Measurements from ENCODE around the gene SERPINB13.

The SERPINB13 gene

DNA sequence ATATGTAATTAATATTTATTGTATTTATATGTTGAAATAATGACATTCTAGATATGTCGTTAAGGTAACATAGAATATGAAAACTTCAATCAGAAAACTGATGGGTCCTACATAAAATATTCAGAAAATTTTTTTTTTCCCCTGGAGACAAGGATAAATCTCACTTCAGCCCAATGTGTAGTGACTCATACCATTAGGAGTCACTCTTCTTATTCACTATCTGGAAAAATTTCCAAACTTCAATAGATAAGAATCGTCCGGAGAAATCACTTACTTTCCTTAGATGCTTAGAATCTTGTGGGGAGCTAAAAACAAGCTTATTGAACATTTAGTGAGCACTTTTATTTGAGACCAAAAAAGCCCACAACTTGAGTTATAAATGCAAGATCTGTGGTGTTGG, 4.6 kb downstream of the SERPINB13 start:
- FAIRE-seq: no peak
- no peak for DNase-seq (ENCODE audit: insufficient read length)
- no peak for TF ChIP-seq POLR2A (IDR thresholded peaks at IDR 0.05; ENCODE audit: low read depth, low read length)

DNA sequence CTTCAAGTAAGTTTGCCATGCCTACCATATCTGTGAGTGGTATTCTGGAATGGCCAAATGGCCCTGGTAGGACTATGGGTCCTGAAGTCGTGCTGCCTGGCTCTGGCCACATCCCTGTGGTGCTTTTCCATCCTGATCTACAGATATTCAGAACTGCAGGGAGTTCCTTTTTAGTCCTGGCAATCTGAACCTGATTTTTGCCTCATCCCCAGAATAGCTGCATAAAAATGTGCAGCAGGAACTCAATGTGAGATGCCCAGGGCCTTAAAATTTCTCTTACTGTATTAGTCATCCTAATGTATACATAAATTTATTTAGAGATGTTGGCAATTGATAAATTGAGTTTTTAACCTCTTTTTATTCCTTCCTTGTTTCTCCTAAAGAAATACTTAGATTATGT, 5.3 kb downstream of the SERPINB13 start:
- no peak for FAIRE-seq
- no peak for DNase-seq (ENCODE audit: insufficient read length)
- TF ChIP-seq POLR2A (IDR thresholded peaks at IDR 0.05; ENCODE audit: low read depth, low read length) (no peak), TAF1 (IDR thresholded peaks at IDR 0.05; ENCODE audit: borderline replicate concordance, low read depth, low read length) (no peak), POLR2AphosphoS5 (IDR thresholded peaks at IDR 0.05; ENCODE audit: low read depth, low read length) (no peak)

DNA sequence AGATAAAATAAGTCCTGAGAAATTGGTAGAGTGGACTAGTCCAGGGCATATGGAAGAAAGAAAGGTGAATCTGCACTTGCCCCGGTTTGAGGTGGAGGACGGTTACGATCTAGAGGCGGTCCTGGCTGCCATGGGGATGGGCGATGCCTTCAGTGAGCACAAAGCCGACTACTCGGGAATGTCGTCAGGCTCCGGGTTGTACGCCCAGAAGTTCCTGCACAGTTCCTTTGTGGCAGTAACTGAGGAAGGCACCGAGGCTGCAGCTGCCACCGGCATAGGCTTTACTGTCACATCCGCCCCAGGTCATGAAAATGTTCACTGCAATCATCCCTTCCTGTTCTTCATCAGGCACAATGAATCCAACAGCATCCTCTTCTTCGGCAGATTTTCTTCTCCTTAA, 9.8 kb downstream of the SERPINB13 start:
- TF ChIP-seq TAF1 (IDR thresholded peaks at IDR 0.05; ENCODE audit: borderline replicate concordance, low read depth, low read length): no peak
- TF ChIP-seq POLR2A (IDR thresholded peaks at IDR 0.05; ENCODE audit: low read depth, low read length): no peak
- no peak for TF ChIP-seq POLR2AphosphoS5 (IDR thresholded peaks at IDR 0.05; ENCODE audit: low read depth, low read length)
- FAIRE-seq: peak; percentile 48
- DNase-seq (ENCODE audit: insufficient read length): no peak

DNA sequence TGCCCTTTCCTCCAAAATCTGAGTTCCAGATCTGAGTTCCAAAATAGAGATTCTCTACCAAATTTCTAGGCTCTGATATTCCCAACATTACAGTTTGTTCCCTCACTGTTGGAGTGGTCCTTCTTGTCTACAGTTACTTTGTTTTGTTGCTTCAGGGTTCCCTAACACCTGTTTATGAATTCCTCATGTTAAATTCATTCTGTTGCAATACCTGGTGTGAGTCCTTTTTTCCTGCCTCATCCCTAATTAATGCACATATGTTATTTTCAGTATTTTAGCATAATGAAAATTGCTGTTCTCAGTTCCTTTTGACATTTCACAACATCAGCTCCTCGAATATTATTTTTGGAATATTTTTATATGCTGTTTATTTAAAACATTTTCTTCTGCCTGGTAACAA, 16.2 kb downstream of the SERPINB13 start:
- TF ChIP-seq POLR2A (IDR thresholded peaks at IDR 0.05; ENCODE audit: low read depth, low read length): no peak
- TF ChIP-seq TAF1 (IDR thresholded peaks at IDR 0.05; ENCODE audit: borderline replicate concordance, low read depth, low read length): no peak
- TF ChIP-seq POLR2AphosphoS5 (IDR thresholded peaks at IDR 0.05; ENCODE audit: low read depth, low read length): no peak
- DNase-seq (ENCODE audit: insufficient read length) (no peak), FAIRE-seq (no peak)

DNA sequence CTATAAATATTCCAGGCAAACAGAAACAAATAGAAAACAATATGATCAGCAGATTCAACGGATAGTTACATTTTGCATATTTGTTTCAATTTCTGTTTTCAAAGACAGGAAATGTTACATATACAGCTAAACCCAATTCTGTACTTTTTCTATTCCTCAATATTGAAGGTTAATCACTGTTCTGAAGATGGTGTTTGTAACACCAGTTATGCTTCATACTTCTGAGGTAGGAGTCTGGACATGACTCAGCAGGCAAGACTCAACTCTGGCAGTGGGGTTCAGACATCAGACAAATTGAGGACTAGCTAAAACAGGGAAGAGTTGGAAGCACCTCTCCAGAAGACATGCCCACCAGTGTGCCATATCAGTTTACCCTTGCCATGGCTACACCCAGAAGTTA, 16.6 kb downstream of the SERPINB13 start:
- FAIRE-seq (peak; percentile 95), DNase-seq (ENCODE audit: insufficient read length) (peak; percentile 23)
- TF ChIP-seq TAF1 (IDR thresholded peaks at IDR 0.05; ENCODE audit: borderline replicate concordance, low read depth, low read length) (no peak), POLR2AphosphoS5 (IDR thresholded peaks at IDR 0.05; ENCODE audit: low read depth, low read length) (no peak), POLR2A (IDR thresholded peaks at IDR 0.05; ENCODE audit: low read depth, low read length) (no peak)

DNA sequence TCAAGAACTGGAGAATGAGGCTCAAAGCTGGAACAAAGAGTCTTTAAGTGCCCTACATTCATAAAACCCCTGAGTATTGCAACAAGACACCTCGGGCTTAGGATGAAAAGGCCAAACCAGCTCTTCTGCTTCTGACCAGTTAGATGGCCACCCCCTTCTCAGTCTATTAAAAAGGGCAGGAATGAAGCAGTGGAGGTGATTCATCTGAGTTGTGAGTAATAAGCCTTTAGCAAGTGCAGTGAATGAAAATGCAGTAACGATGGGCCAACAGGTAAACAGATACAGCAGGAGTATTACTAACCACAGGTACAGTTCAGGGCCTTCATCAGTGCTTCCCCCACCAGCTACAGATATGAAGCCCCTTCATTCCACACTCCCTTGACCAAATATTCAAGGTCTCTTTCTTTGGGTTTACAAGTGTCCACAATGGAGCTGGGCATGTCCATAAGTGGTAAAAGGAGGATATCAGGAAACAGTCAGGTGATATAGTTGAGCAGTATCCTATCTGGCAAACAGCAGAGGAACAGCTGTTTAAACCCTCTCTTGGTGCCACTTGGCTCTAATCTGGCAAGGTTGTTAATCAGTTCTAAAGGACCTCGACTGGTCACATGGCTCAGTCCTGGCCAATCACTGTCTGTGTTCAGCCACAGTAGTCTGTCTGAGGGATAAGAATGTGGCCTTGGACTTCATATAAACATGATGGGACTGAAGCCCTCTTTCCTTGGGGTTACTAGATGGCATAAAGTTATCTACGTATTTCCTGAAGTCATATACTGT, 17.8 kb downstream of the SERPINB13 start:
- DNase-seq (ENCODE audit: insufficient read length) (no peak), FAIRE-seq (peak; percentile 78)
- TF ChIP-seq POLR2A (IDR thresholded peaks at IDR 0.05; ENCODE audit: low read depth, low read length) (no peak), TAF1 (IDR thresholded peaks at IDR 0.05; ENCODE audit: borderline replicate concordance, low read depth, low read length) (no peak), POLR2AphosphoS5 (IDR thresholded peaks at IDR 0.05; ENCODE audit: low read depth, low read length) (no peak)

DNA sequence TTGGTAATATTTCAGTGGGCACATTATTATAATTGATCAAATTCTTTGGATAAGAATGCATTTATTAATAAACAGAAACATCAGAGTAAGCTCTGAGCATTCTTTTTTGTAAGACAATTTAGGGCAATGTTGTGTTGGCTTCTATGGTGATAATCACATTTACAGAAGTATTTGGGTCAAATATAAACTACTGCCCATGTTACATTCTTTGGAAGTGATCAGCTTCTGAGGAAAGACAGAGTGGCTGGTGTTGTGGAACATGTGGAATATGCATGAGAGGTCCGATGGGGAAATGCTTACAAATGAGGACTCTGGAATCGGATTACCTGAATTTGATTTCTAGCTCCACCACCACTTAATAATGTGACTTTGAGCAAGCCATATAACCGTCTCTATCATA, 19.4 kb downstream of the SERPINB13 start:
- FAIRE-seq: peak; percentile 51
- no peak for DNase-seq (ENCODE audit: insufficient read length)
- TF ChIP-seq POLR2A (IDR thresholded peaks at IDR 0.05; ENCODE audit: low read depth, low read length) (no peak), TAF1 (IDR thresholded peaks at IDR 0.05; ENCODE audit: borderline replicate concordance, low read depth, low read length) (no peak), POLR2AphosphoS5 (IDR thresholded peaks at IDR 0.05; ENCODE audit: low read depth, low read length) (no peak)

DNA sequence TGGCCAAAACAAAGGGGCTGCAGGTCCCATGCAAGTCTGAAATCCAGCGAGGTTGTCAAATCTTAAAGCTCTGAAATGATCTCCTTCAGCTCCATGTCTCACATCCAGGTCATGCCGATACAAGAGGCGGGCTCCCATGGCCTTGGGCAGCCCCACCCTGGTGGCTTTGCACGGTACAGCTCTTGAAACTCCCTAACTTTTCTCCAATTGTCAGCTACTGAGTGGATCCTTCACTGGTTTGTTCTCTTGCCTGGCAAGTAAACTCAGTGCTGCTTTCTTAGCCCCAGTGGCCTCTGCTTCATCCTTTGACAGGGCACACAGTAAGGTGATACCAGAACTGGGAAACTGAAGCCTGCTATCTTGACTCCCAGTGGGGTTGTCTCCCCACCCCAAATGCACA, 26.3 kb downstream of the SERPINB13 start:
- DNase-seq (ENCODE audit: insufficient read length) (no peak), FAIRE-seq (no peak)
- TF ChIP-seq POLR2AphosphoS5 (IDR thresholded peaks at IDR 0.05; ENCODE audit: low read depth, low read length) (no peak), TAF1 (IDR thresholded peaks at IDR 0.05; ENCODE audit: borderline replicate concordance, low read depth, low read length) (no peak), POLR2A (IDR thresholded peaks at IDR 0.05; ENCODE audit: low read depth, low read length) (no peak)

DNA sequence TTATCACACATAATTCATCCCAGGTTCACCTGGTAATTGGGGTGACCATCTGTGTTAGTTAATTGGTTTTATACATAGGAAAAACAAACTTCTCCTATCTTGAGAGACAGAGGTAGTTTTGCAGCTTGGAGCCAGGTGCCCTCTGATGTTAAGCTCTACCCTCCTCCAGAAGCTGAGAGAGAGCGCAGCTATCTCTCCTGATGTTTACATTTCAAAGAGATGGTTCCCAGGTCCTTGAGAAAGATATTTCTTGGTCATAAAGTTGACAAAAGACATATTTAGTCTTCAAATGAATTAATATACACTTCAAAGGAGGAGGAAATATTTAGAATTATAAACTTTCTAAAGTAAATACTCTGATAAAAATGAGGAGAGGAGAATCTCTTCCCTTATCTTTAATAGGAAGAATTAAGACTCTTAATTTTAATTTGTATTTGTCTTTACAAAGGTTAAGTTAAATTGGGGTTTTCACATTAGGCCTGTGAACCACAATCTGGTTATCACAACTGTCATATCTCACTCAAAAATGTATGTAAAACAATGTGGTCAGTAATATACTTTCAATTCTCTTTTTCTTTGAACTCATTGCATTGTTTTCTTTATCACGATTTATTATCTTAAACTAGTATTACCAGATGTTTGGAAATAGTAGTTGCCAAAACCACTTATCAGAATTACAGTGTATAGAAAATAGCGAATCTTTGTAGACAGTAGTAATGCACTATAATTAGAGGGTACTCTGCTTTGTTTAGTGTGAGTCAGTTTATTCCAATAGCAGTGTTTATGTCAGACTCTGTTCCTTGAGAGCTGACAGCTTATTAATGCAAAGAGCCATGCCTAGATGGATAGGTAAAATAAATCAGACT, 30.1 kb downstream of the SERPINB13 start:
- TF ChIP-seq TAF1 (IDR thresholded peaks at IDR 0.05; ENCODE audit: borderline replicate concordance, low read depth, low read length): no peak
- TF ChIP-seq POLR2AphosphoS5 (IDR thresholded peaks at IDR 0.05; ENCODE audit: low read depth, low read length): no peak
- no peak for TF ChIP-seq POLR2A (IDR thresholded peaks at IDR 0.05; ENCODE audit: low read depth, low read length)
- FAIRE-seq: peak; percentile 21
- DNase-seq (ENCODE audit: insufficient read length): no peak

DNA sequence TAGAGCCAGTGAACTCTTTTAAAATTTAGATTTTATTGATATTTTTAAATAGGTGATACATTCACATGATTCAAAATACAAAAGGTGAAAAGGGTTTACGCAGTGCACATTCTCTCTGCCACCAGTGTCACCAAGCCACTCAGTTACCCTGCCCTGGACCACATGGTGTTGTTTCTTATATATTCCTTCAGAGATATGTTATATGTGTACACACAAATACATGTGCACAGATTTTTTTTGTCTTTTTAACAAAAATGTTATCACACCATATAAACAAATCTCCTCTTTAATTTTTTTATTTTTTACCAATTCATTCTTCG, 30.7 kb downstream of the SERPINB13 start:
- no peak for DNase-seq (ENCODE audit: insufficient read length)
- TF ChIP-seq POLR2A (IDR thresholded peaks at IDR 0.05; ENCODE audit: low read depth, low read length) (no peak), POLR2AphosphoS5 (IDR thresholded peaks at IDR 0.05; ENCODE audit: low read depth, low read length) (no peak), TAF1 (IDR thresholded peaks at IDR 0.05; ENCODE audit: borderline replicate concordance, low read depth, low read length) (no peak)
- no peak for FAIRE-seq

DNA sequence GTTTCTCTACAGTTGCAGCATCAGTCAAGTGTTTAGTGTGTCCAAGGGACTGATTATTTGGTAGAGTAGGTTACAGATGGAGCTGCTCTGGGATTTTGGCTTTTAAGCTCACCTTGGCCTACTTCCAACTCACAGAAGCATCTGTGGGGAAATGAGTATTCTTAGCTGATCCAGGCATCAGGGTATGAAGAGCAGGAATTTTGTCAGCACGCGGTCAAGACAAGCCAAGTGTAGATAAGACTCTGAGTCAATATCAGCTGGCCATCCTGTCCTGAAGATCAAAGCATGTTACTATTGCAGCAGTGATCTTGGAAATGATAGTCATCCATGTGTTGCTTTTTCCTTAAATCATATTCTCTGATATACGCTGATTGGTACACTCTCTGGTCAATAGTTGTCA, 32.5 kb downstream of the SERPINB13 start:
- TF ChIP-seq POLR2A (IDR thresholded peaks at IDR 0.05; ENCODE audit: low read depth, low read length) (no peak), POLR2AphosphoS5 (IDR thresholded peaks at IDR 0.05; ENCODE audit: low read depth, low read length) (no peak), TAF1 (IDR thresholded peaks at IDR 0.05; ENCODE audit: borderline replicate concordance, low read depth, low read length) (no peak)
- FAIRE-seq: no peak
- no peak for DNase-seq (ENCODE audit: insufficient read length)

DNA sequence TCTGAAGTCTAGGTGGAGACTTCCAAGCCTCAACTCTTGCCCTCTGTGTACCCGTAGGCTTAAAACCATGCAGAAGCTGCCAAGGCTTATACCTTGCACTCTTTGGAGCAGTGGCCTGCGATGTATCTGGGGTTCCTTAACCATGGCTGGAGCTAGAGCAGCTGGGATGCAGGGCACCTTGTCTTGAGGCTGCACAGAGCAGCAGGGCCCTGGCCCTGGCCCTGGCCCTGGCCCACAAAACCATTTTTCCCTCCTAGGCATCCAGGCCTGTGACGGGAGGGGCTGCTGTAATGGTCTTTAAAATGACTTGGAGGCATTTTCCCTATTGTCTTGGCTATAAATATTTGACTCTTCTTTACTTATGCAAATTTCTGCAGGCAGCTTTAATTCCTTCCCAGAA, 37.7 kb downstream of the SERPINB13 start:
- FAIRE-seq: no peak
- no peak for TF ChIP-seq POLR2AphosphoS5 (IDR thresholded peaks at IDR 0.05; ENCODE audit: low read depth, low read length)
- no peak for TF ChIP-seq POLR2A (IDR thresholded peaks at IDR 0.05; ENCODE audit: low read depth, low read length)
- no peak for DNase-seq (ENCODE audit: insufficient read length)
